ENCODE results near the gene LDLRAD4.

LDLRAD4 gene

GRCh38 chr18:13587001-13587400 lies 368.4 kb downstream of the LDLRAD4 start:
- no peaks in the 10 kb centered on the region for H3K27me3 ChIP-seq (ENCODE audit: control insufficient read depth, insufficient read depth, low read length)
- no peak for TF ChIP-seq CTCF (IDR thresholded peaks at IDR 0.05)
- H3K27ac ChIP-seq = no peak overlapping the region
- no peaks in the 10 kb centered on the region for H3K4me1 ChIP-seq
- H3K9me3 ChIP-seq (ENCODE audit: control insufficient read depth, low read length) = no peaks in the 10 kb centered on the region
- no peaks in the 10 kb centered on the region for H3K36me3 ChIP-seq (ENCODE audit: control insufficient read depth, insufficient read depth, low read length)
- no peak overlapping the region for H3K4me3 ChIP-seq (ENCODE audit: low read depth, low read length)
- H3K79me2 ChIP-seq = no peaks in the 10 kb centered on the region
- H3K4me2 ChIP-seq (ENCODE audit: low read length) = no peak overlapping the region
- H3K9ac ChIP-seq = no peak overlapping the region
- H2AFZ ChIP-seq = no peak overlapping the region

GRCh38 chr18:13587477-13587876 lies 368.9 kb downstream of the LDLRAD4 start:
- no peaks in the 10 kb centered on the region for H3K27me3 ChIP-seq (ENCODE audit: control insufficient read depth, insufficient read depth, low read length)
- no peaks in the 10 kb centered on the region for H3K4me1 ChIP-seq
- no peak overlapping the region for H3K27ac ChIP-seq
- no peak overlapping the region for H3K4me2 ChIP-seq (ENCODE audit: low read length)
- H3K9ac ChIP-seq = no peak overlapping the region
- TF ChIP-seq CTCF (IDR thresholded peaks at IDR 0.05) = no peak
- no peaks in the 10 kb centered on the region for H3K36me3 ChIP-seq (ENCODE audit: control insufficient read depth, insufficient read depth, low read length)
- H3K9me3 ChIP-seq (ENCODE audit: control insufficient read depth, low read length) = no peaks in the 10 kb centered on the region
- H3K79me2 ChIP-seq = no peaks in the 10 kb centered on the region
- H2AFZ ChIP-seq = no peak overlapping the region
- no peak overlapping the region for H3K4me3 ChIP-seq (ENCODE audit: low read depth, low read length)

DNA sequence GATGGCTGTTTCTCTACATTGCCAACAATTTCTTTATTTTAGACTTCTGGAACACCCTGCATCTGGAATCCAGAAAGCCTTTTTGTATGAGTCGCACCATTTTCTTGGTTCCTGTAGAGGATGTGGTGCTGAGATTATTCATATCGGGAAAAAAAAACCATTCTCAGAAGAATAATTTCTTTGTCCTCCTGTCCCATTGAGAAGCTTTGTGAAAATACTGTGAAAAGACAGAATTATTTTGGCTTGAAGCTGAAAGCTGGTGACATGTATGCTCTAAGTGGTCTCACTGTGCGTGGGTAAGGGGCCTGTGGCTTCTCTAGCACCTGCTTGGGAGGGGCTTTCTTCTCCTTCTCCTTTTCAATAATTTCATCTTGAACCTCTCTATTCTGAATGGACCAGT lies 369.4 kb downstream of the LDLRAD4 start:
- no peak for TF ChIP-seq CTCF (IDR thresholded peaks at IDR 0.05)
- H3K36me3 ChIP-seq (ENCODE audit: control insufficient read depth, insufficient read depth, low read length) = no peaks in the 10 kb centered on the region
- no peak overlapping the region for H3K4me2 ChIP-seq (ENCODE audit: low read length)
- H3K79me2 ChIP-seq = no peaks in the 10 kb centered on the region
- H3K9ac ChIP-seq = no peak overlapping the region
- no peak overlapping the region for H2AFZ ChIP-seq
- H3K4me1 ChIP-seq = no peaks in the 10 kb centered on the region
- no peak overlapping the region for H3K27ac ChIP-seq
- no peak overlapping the region for H3K4me3 ChIP-seq (ENCODE audit: low read depth, low read length)
- no peaks in the 10 kb centered on the region for H3K9me3 ChIP-seq (ENCODE audit: control insufficient read depth, low read length)
- no peaks in the 10 kb centered on the region for H3K27me3 ChIP-seq (ENCODE audit: control insufficient read depth, insufficient read depth, low read length)

DNA sequence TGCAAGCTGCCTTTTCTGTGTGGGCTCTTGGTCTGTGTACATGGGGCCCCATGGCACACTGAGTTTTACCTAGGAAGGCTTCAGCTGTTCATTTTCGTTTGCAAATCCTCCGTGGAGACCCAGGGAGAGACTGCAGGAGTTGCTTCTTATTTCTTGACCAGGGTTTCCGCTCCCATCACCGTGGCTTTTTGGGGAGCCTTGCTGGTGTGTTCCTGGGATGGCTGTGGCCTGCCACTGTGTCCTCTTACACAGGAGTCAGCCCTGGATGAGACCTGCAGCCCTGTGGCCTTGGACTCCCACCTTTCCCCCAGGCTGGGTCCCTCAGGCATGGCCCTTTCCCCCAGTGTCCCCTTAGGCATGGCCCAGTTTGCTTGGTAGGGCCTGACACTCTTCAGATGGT lies 370.8 kb downstream of the LDLRAD4 start:
- no peaks in the 10 kb centered on the region for H3K36me3 ChIP-seq (ENCODE audit: control insufficient read depth, insufficient read depth, low read length)
- no peak for TF ChIP-seq CTCF (IDR thresholded peaks at IDR 0.05)
- H3K9ac ChIP-seq = no peak overlapping the region
- H3K27ac ChIP-seq = no peak overlapping the region
- no peak overlapping the region for H3K4me2 ChIP-seq (ENCODE audit: low read length)
- no peaks in the 10 kb centered on the region for H3K27me3 ChIP-seq (ENCODE audit: control insufficient read depth, insufficient read depth, low read length)
- no peaks in the 10 kb centered on the region for H3K9me3 ChIP-seq (ENCODE audit: control insufficient read depth, low read length)
- H3K4me3 ChIP-seq (ENCODE audit: low read depth, low read length) = no peak overlapping the region
- no peak overlapping the region for H2AFZ ChIP-seq
- H3K4me1 ChIP-seq = no peaks in the 10 kb centered on the region
- no peaks in the 10 kb centered on the region for H3K79me2 ChIP-seq

- no peak overlapping the region for H3K9ac ChIP-seq
- no peaks in the 10 kb centered on the region for H3K36me3 ChIP-seq (ENCODE audit: control insufficient read depth, insufficient read depth, low read length)
- H3K79me2 ChIP-seq = no peaks in the 10 kb centered on the region
- no peak overlapping the region for H3K4me2 ChIP-seq (ENCODE audit: low read length)
- H3K4me3 ChIP-seq (ENCODE audit: low read depth, low read length) = no peak overlapping the region
- TF ChIP-seq CTCF (IDR thresholded peaks at IDR 0.05) = no peak
- H2AFZ ChIP-seq = no peak overlapping the region
- H3K4me1 ChIP-seq = no peaks in the 10 kb centered on the region
- H3K27me3 ChIP-seq (ENCODE audit: control insufficient read depth, insufficient read depth, low read length) = no peaks in the 10 kb centered on the region
- H3K27ac ChIP-seq = no peak overlapping the region
- no peaks in the 10 kb centered on the region for H3K9me3 ChIP-seq (ENCODE audit: control insufficient read depth, low read length)
Observed at GRCh38 chr18:13589943-13590342, 371.4 kb downstream of the LDLRAD4 start.
